NOMO-1 treated with dmso at 0.1 percent for 144 hours (cell line): ENCODE data around the gene TDRD1.

Experiments used
- DNase-seq: peaks from one replicate; lab custom pipeline; 2025; ENCODE audit not compliant: unreplicated experiment; lab: John Stamatoyannopoulos, UW

TDRD1 gene

GRCh38 chr10:114228156-114228555, 49.0 kb downstream of the TDRD1 start:
- DNase-seq: no peak

- DNase-seq: no peak
Measured at GRCh38 chr10:114232561-114233176, 53.5 kb downstream of the TDRD1 start.

- DNase-seq: no peak
Measured at GRCh38 chr10:114233482-114233881, 54.3 kb downstream of the TDRD1 start.

GRCh38 chr10:114234132-114234531, 55.0 kb downstream of the TDRD1 start:
- DNase-seq: no peak

DNA sequence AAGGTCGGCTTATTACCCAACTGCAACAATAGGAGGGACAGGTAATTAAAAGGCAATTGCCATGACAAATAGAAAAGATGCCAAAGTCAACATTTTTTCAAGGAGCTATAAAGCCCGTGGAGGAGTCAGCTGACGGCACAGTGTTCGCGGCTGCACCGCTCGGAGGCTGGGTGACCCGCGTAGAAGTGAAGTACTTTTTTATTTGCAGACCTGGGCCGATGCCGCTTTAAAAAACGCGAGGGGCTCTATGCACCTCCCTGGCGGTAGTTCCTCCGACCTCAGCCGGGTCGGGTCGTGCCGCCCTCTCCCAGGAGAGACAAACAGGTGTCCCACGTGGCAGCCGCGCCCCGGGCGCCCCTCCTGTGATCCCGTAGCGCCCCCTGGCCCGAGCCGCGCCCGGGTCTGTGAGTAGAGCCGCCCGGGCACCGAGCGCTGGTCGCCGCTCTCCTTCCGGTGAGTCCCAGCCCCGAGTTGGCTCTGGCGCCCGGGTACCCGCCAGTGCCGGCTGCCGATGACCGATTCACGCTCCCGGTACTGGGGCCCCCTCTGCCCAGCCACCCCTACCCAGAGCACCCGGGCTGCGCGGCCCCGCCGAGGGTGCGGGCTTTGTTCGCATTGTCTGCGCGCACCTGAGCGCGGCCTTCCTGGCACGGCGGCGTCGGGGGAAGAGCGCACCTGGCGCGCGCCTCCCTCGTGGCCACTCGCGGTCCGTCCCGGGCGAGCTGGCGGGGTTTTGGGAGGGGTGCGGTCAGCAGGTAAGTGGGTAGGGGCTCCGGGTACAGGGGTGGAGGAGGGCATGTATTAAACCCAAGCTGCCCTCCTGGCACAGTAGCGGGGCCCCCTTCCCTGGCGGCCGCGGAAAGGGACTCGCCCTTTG, 60.2 kb downstream of the TDRD1 start, which contains the start of gene VWA2:
TSS of gene VWA2 (plus strand) at position 138 of the 877 bp plus-strand sequence. CDS start 9,460 bp downstream, outside the sequence.
- DNase-seq: no peak

- DNase-seq: no peak
Measured at GRCh38 chr10:114239994-114240345, 60.8 kb downstream of the TDRD1 start.

DNA sequence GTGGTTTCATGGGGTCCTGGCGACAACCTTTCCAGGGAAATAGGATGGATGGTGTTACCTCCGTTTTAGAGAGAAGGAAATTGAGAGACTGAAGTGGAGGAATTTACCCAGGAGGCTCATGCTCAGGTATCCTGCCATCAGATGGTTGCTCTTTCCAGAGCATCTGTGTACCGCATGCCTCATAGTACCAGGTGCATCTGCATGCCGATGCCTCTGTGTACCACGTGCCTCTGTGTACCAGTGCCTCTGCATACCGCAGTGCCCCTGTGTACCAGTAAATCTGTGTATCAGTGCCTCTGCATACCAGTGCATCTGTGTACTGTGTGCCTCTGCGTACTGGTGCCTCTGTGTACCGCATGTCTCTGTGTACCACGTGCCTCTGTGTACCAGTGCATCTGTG, 63.1 kb downstream of the TDRD1 start:
- no peak for DNase-seq

- no peak for DNase-seq
Measured at GRCh38 chr10:114243661-114244060, 64.5 kb downstream of the TDRD1 start.

GRCh38 chr10:114244126-114244525, 65.0 kb downstream of the TDRD1 start:
- DNase-seq: no peak

DNA sequence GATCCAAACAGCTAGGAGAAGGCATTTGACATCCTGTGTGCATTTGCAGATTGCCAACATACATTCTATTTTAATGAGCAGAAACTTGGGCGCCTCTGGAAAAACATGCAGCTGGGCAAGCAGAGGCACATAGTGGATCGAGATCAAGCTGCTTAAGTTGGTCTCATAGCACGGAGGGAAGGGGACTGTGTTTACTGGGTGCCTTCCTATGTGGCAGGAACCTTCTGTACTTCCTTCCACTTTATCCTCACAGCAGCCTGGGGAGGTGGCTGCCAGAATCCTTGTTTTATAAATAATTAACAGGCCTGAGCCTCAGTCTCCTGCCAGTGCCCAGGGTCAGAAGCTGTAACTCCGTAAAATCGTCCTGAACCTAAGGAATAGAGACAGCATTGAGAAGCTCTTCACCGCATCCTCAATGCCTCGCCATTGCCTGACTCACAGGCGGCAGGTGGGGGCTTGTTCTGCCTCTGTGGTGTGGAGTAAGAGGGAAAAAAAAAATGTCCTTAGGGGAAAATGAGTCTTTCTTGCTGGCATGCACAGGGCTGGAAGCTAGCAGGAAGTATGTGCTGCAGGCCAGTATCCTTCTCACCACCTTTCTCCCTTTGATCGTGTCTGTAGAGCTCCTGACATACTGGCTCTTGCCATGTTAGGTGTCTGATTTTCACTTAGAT, 66.1 kb downstream of the TDRD1 start:
- DNase-seq: no peak

GRCh38 chr10:114246679-114247305, 67.6 kb downstream of the TDRD1 start:
- no peak for DNase-seq

- DNase-seq: no peak
Measured at GRCh38 chr10:114250236-114250635, 71.1 kb downstream of the TDRD1 start.

GRCh38 chr10:114250716-114251115, 71.6 kb downstream of the TDRD1 start:
- no peak for DNase-seq

GRCh38 chr10:114252092-114252491, 72.9 kb downstream of the TDRD1 start:
- DNase-seq: no peak

DNA sequence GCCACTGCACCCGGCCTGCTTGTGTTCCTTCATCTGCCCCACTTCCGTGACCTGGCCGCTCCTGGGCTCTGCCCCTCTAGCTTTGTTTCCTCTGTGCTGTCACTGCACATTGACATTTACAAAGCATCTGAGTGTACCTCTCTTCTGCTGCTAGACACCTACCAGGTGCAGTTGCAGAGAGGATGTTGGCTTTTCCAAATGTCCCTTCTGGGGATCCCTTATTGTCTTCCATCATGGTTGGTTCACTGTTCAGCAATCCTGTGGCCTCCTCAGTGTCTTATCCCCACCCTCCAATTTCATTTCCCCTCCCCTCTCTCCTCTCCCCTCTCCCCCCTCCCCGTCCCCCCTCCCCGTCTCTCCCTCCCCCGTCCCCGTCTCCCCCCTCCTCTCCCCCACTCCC, 73.7 kb downstream of the TDRD1 start:
- no peak for DNase-seq

- no peak for DNase-seq
Measured at GRCh38 chr10:114255227-114255626, 76.1 kb downstream of the TDRD1 start.

DNA sequence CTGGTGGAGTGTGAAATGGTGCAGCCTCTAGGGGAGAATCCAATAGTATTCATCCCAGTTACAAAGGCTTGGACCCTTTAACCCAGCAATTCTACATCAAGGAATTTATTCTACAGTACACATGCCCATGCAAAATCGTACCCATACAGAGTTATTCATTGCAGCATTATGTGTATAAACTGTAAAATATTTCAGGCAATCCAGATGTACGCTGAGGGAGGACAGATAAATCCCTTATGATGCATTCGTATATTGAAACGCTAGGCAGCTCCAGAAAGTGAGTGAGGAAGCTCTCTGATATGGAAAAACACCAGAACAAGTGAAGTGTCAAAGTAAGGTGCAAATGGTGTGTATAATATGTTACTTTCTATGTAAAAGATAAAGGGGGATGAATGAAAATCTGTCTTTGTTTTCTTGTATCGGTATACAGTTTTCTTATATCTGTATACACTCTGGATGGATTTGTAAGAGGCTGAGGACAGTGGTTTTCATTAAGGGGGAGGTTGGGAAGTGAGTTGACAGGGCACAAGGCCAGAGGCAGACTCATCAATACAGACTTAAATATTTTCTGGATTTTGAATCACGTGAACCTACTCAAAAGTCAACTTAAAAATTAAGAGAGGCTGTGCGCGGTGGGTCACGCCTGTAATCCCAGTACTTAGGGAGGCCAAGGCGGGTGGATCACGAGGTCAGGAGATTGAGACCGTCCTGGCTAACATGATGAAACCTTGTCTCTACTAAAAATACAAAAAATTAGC, 77.0 kb downstream of the TDRD1 start:
- DNase-seq: no peak

DNA sequence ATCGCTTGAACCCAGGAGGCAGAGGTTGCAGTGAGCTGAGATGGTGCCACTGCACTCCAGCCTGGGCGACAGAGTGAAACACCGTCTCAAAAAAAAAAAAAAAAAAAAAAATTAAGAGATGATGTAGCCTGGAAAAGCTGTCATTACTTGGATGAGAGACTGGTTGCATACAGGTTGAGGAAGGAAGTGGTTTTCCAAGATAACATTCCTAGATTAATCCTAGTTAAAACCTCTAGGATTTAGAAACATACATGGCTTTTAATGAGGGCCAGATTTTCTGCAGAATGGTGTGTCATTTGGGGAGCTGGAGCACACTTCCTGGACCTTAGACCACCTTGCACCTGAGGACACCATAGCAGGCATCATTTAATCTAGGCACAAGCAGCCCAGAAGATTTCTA, 77.7 kb downstream of the TDRD1 start:
- no peak for DNase-seq

DNA sequence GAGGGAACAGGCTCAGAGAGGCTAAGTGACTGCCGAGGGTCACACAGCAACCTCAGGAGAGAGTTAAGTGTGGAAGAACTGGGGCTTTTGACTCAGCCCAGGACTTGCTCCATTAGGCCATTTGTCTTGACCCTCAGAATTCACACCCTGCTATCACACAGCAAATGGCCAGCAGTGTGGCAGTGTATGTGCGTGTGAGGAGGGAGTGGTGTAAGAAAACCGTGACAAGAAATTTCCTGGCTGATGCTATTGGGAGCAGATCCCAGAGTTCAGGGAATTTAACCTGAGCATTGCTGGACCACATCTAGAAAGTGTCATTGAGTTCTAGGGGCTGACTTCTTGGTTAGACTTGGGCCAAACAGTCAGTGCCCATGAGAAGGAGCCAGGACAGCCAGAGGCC, 78.3 kb downstream of the TDRD1 start:
- DNase-seq: no peak

- no peak for DNase-seq
Measured at GRCh38 chr10:114258274-114258840, 79.2 kb downstream of the TDRD1 start.
